H1 (cell line): ENCODE results near the gene TEX264. TPM values are rescaled to one million over a fixed set of nuclear protein-coding genes. Genes with fewer than 3 reads are reported as not detected.

Experiments used
- CTCF ChIA-PET: fragments of 300-600 bp; sonication (Branson Sonifier 250); formaldehyde crosslinking; loops from one replicate; lab custom pipeline; 2021; ENCODE audit not compliant: partially characterized antibody; lab: Charles Lee
- POLR2A ChIA-PET: fragments of 300-600 bp; sonication (Branson Sonifier 250); formaldehyde crosslinking; loops from one replicate; lab custom pipeline; 2021; ENCODE audit warnings: inconsistent platforms; ENCODE audit not compliant: partially characterized antibody; lab: Charles Lee
- DNase-seq, 2 experiments: peaks; one replicate each; pipeline versions ENCODE4 v3.0.0 to v3.0.0-alpha.2; 2010 to 2022; ENCODE audit warnings: low spot score in 2 of 2, low read depth in 1 of 2, mixed read lengths in 1 of 2
- FAIRE-seq: peaks from 2 replicates; lab custom pipeline; 2011; peaks lifted over from hg19 to GRCh38; lab: Jason Lieb, UNC
- H2AFZ ChIP-seq: 2 replicates; pipeline ENCODE4 v1.8.1; 2012; ENCODE audit warnings: low read length, inconsistent platforms
- H2AK5ac ChIP-seq: 2 replicates; pipeline ENCODE4 v1.6.1; 2013; ENCODE audit warnings: low read depth, low read length
- H2BK120ac ChIP-seq: replicated peaks from 2 replicates; pipeline ENCODE3; 2013; ENCODE audit warnings: low read depth, low read length, inconsistent platforms
- H2BK12ac ChIP-seq: 2 replicates; pipeline ENCODE4 v1.6.1; 2013; ENCODE audit warnings: low read depth, low read length
- H2BK15ac ChIP-seq: 2 replicates; pipeline ENCODE4 v1.6.1; 2013; ENCODE audit warnings: low read length
- H2BK20ac ChIP-seq: 2 replicates; pipeline ENCODE4 v1.6.1; 2013; ENCODE audit warnings: low read length
- H2BK5ac ChIP-seq: 2 replicates; pipeline ENCODE4 v1.6.1; 2013; ENCODE audit warnings: low read depth, low read length
- H3K14ac ChIP-seq: 2 replicates; pipeline ENCODE4 v1.6.1; 2013; ENCODE audit warnings: inconsistent platforms; ENCODE audit not compliant: insufficient read length
- H3K18ac ChIP-seq: 2 replicates; pipeline ENCODE4 v1.6.1; 2013; ENCODE audit warnings: low read length; ENCODE audit errors: extremely low read depth
- H3K23ac ChIP-seq: 2 replicates; pipeline ENCODE4 v1.6.1; 2013; ENCODE audit warnings: inconsistent platforms; ENCODE audit not compliant: insufficient read length
- H3K23me2 ChIP-seq: 2 replicates; pipeline ENCODE4 v1.6.1; 2013; ENCODE audit warnings: low read depth, low read length
- H3K27ac ChIP-seq: 2 replicates; pipeline ENCODE4 v1.6.1; 2011; ENCODE audit warnings: low read depth, low read length, inconsistent platforms
- H3K27me3 ChIP-seq, 4 experiments: replicated peaks in 1 of 4; 1 replicate in 1 of 4; 2 replicates in 3 of 4; pipeline versions ENCODE4 v1.6.1 to v1.8.1; 2011 to 2013; ENCODE audit warnings: low read length in 3 of 4, mild to moderate bottlenecking in 3 of 4, inconsistent platforms in 2 of 4, mixed read lengths in 2 of 4, moderate library complexity in 1 of 4; ENCODE audit not compliant: control insufficient read depth in 3 of 4, insufficient read depth in 3 of 4; ENCODE audit errors: extremely low read depth in 1 of 4
- H3K36me3 ChIP-seq, 4 experiments: 2 replicates each; pipeline versions ENCODE4 v1.6.1 to v1.8.1; 2011 to 2013; ENCODE audit warnings: mild to moderate bottlenecking in 4 of 4, low read length in 3 of 4, moderate library complexity in 2 of 4, control low read depth in 1 of 4, inconsistent platforms in 1 of 4; ENCODE audit not compliant: insufficient read depth in 4 of 4, control insufficient read depth in 2 of 4
- H3K4ac ChIP-seq: replicated peaks from 2 replicates; pipeline ENCODE3; 2013; ENCODE audit warnings: low read length, low read depth, mixed read lengths, inconsistent platforms; ENCODE audit not compliant: insufficient read length
- H3K4me1 ChIP-seq, 4 experiments: replicated peaks in 1 of 4; 1 replicate in 1 of 4; 2 replicates in 3 of 4; pipeline versions ENCODE4 v1.6.1 to v1.8.1; 2011 to 2013; ENCODE audit warnings: low read length in 3 of 4, inconsistent platforms in 2 of 4, mixed read lengths in 1 of 4; ENCODE audit not compliant: insufficient read depth in 4 of 4, control insufficient read depth in 3 of 4
- H3K4me2 ChIP-seq, 2 experiments: 2 replicates each; pipeline versions ENCODE4 v1.6.1 to v1.8.1; 2011 to 2013; ENCODE audit warnings: low read depth in 2 of 2, low read length in 2 of 2, control low read depth in 1 of 2, inconsistent platforms in 1 of 2, mild to moderate bottlenecking in 1 of 2; ENCODE audit not compliant: insufficient read depth in 1 of 2
- H3K4me3 ChIP-seq, 4 experiments: fragments of 200-600, 300-600 bp in 1 of 4; sonication (generic), shearing (Covaris generic), sonication (Bioruptor Twin) in 1 of 4; 2 replicates each; pipeline versions ENCODE4 v1.5.1 to v1.8.1; 2011 to 2016; ENCODE audit warnings: low read length in 4 of 4, low read depth in 3 of 4, control low read depth in 2 of 4, inconsistent platforms in 2 of 4, mild to moderate bottlenecking in 2 of 4, mixed read lengths in 1 of 4, moderate library complexity in 1 of 4; ENCODE audit not compliant: insufficient read depth in 2 of 4; ENCODE audit errors: extremely low read depth in 1 of 4
- H3K56ac ChIP-seq: replicated peaks from 2 replicates; pipeline ENCODE3; 2013; ENCODE audit warnings: low read depth, mild to moderate bottlenecking, mixed read lengths, low read length, inconsistent platforms; ENCODE audit not compliant: insufficient read length
- H3K79me1 ChIP-seq: 2 replicates; pipeline ENCODE4 v1.6.1; 2013; ENCODE audit warnings: low read depth, low read length, control low read depth
- H3K79me2 ChIP-seq, 2 experiments: 2 replicates each; pipeline versions ENCODE4 v1.6.1 to v1.8.1; 2012 to 2013; ENCODE audit warnings: low read length in 2 of 2, mild to moderate bottlenecking in 2 of 2, inconsistent platforms in 1 of 2; ENCODE audit not compliant: insufficient read depth in 2 of 2, control insufficient read depth in 1 of 2
- H3K9ac ChIP-seq, 4 experiments: replicated peaks in 1 of 4; 1 replicate in 1 of 4; 2 replicates in 3 of 4; pipeline versions ENCODE4 v1.6.1 to v1.8.1; 2011 to 2013; ENCODE audit warnings: low read depth in 3 of 4, low read length in 3 of 4, control low read depth in 2 of 4, mild to moderate bottlenecking in 2 of 4, moderate library complexity in 2 of 4, inconsistent platforms in 1 of 4; ENCODE audit errors: extremely low read depth in 1 of 4
- H3K9me3 ChIP-seq, 2 experiments: 2 replicates each; pipeline versions ENCODE4 v1.6.1 to v1.8.1; 2012 to 2013; ENCODE audit warnings: mild to moderate bottlenecking in 2 of 2, moderate library complexity in 2 of 2, control low read depth in 1 of 2, inconsistent platforms in 1 of 2, low read depth in 1 of 2, low read length in 1 of 2, mixed read lengths in 1 of 2; ENCODE audit not compliant: insufficient read depth in 2 of 2
- H4K20me1 ChIP-seq, 2 experiments: replicated peaks in 1 of 2; 2 replicates each; pipeline versions ENCODE3 to v1.8.1; 2011 to 2013; ENCODE audit warnings: inconsistent platforms in 2 of 2, low read length in 2 of 2, mild to moderate bottlenecking in 1 of 2; ENCODE audit not compliant: insufficient read depth in 2 of 2, control insufficient read depth in 1 of 2
- H4K5ac ChIP-seq: 2 replicates; pipeline ENCODE4 v1.6.1; 2013; ENCODE audit warnings: low read length, low read depth, mixed read lengths, inconsistent platforms; ENCODE audit not compliant: insufficient read length
- H4K8ac ChIP-seq: 2 replicates; pipeline ENCODE4 v1.8.0; 2013; ENCODE audit warnings: mild to moderate bottlenecking, moderate library complexity, low read length, inconsistent platforms; ENCODE audit not compliant: insufficient read depth; ENCODE audit errors: extremely low read depth
- H4K91ac ChIP-seq: replicated peaks from 2 replicates; pipeline ENCODE3; 2013; ENCODE audit warnings: low read length, mixed read lengths, inconsistent platforms; ENCODE audit not compliant: insufficient read length
- ASH2L ChIP-seq: fragments of 200-600, 300-600 bp; sonication (generic); IDR thresholded peaks from one replicate; pipeline ENCODE4 v1.7.1; 2017; ENCODE audit warnings: low read length
- BACH1 ChIP-seq: IDR thresholded peaks from 2 replicates; pipeline ENCODE4 v1.6.1; 2012; ENCODE audit warnings: low read length, improper control_type of control experiment
- FOSL1 ChIP-seq: IDR thresholded peaks from 2 replicates; pipeline ENCODE4 v1.6.1; 2011; ENCODE audit warnings: mild to moderate bottlenecking, low read depth, low read length, moderate library complexity; ENCODE audit not compliant: insufficient read depth
- HDAC2 ChIP-seq, 2 experiments: fragments of 300-600 bp in 1 of 2; sonication (generic) in 1 of 2; IDR thresholded peaks; 2 replicates each; pipeline ENCODE4 v1.6.1; 2011 to 2012; ENCODE audit warnings: low read depth in 2 of 2, low read length in 2 of 2, mild to moderate bottlenecking in 2 of 2, moderate library complexity in 2 of 2, borderline replicate concordance in 1 of 2, inconsistent platforms in 1 of 2
- POLR2A ChIP-seq, 2 experiments: IDR thresholded peaks; 1 replicate in 1 of 2; 2 replicates in 1 of 2; pipeline ENCODE4 v1.6.1; 2011; ENCODE audit warnings: low read depth in 2 of 2, low read length in 2 of 2, mild to moderate bottlenecking in 2 of 2; ENCODE audit errors: control extremely low read depth in 1 of 2
- RAD21 ChIP-seq, 2 experiments: IDR thresholded peaks in 1 of 2; conservative IDR thresholded peaks in 1 of 2; 2 replicates each; pipeline ENCODE4 v1.6.1; 2011; ENCODE audit warnings: low read depth in 2 of 2, low read length in 2 of 2, improper control_type of control experiment in 1 of 2, inconsistent platforms in 1 of 2, mild to moderate bottlenecking in 1 of 2, moderate library complexity in 1 of 2
- RFX5 ChIP-seq: IDR thresholded peaks from 2 replicates; pipeline ENCODE4 v1.6.1; 2011; ENCODE audit warnings: low read depth, low read length, improper control_type of control experiment, borderline replicate concordance
- TCF12 ChIP-seq: IDR thresholded peaks from 2 replicates; pipeline ENCODE4 v1.6.1; 2011; ENCODE audit warnings: low read depth, mild to moderate bottlenecking, low read length
- ZNF274 ChIP-seq: IDR thresholded peaks from 2 replicates; pipeline ENCODE4 v1.7.0; 2012; ENCODE audit warnings: low read length, borderline replicate concordance; ENCODE audit errors: extremely low read depth
- WGBS, 2 experiments: shearing (Covaris generic) in 1 of 2; methylation state at CpG; one replicate each; pipeline versions ENCODE4 v1.1.6 to v1.1.7; 2013 to 2015; ENCODE audit warnings: low lambda C conversion rate in 2 of 2, mixed read lengths in 2 of 2, inconsistent platforms in 1 of 2, low coverage in 1 of 2, missing lambda C conversion rate in 1 of 2; ENCODE audit not compliant: insufficient replicate concordance in 2 of 2, insufficient coverage in 1 of 2, insufficient read length in 1 of 2; ENCODE audit errors: extremely low coverage in 1 of 2, missing lambda C conversion rate in 1 of 2; 5-methylcytosine and 5-hydroxymethylcytosine counted together
- polyA plus RNA-seq, 7 experiments: library from polyadenylated mRNA; depleted of rRNA in 3 of 7; stranded (reverse) in 5 of 7; unstranded in 2 of 7; fragments of >200 nt in 5 of 7; fragments of 200-250 nt in 2 of 7; gene quantifications; 1 replicate in 5 of 7; 2 replicates in 1 of 7; 4 replicates in 1 of 7; pipeline versions ENCODE4 v1.2.1 to v1.2.3, GENCODE V29; 2011 to 2013; ENCODE audit warnings: missing spikeins in 2 of 7, mixed read lengths in 2 of 7
- total RNA-seq: library from RNA; stranded (reverse); fragmentation: NEBNext Ultra II Directional; extraction: Animal tissue kit (Norgen Biotek cat#: 25700); gene quantifications from 2 replicates; pipeline ENCODE4 v1.2.1, GENCODE V29; 2021

Gene TEX264
- total and polyA plus RNA-seq, 2 of the 8 experiments (the other 6 are each of a cell fraction or from before 2014, with no cell fraction given): 11.2 to 35.6 TPM

DNA sequence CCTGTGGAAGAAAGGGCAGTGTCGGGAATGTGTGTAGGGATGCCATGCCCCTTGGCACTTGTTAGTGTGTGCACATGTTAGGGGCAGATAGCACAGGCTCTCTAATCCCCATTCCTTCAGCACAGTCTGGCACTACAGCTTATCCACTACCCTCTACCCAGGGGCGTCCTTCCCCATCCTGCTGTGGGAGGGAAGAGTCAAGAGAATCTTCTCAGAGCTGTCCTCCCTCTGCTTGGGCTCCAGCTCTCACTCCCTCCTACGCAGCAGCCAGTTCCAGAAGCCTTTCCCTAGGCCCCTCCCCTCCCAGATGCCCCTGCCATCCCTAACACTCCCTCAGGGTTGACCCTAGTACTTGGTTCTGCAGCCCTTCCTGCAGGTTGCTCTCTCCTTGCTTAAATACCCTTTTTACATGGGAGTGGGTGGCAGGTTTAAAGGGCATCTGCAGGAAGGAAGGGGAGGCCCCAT lies 35.0 kb downstream of the TEX264 start:
- Histone ChIP-seq H3K79me2 (no peaks in the 10 kb centered on the region), H3K14ac (no peak overlapping the region), H4K20me1 (peaks cover 4 to 25% of the 10 kb centered on the region in 2 experiments), H4K8ac (no peak overlapping the region), H2BK120ac (no peak overlapping the region), H3K23me2 (peaks cover 11% of the 10 kb centered on the region; the same call in 1 of the 2 replicates), H3K9me3 (no peaks in the 10 kb centered on the region), H2BK15ac (no peak overlapping the region), H2BK5ac (no peak overlapping the region), H3K4me3 (no peak overlapping the region), H3K56ac (no peak overlapping the region), H3K18ac (no peak overlapping the region), H3K4me1 (peaks cover 0 to 34% (median 22%) of the 10 kb centered on the region in 4 experiments; a peak in 6 of 7 replicates), H3K9ac (no peak overlapping the region), H3K4me2 (peak overlapping the region in 1 of 2 experiments; percentile 21; a peak in 1 of 4 replicates), H4K5ac (no peak overlapping the region), H2BK12ac (no peak overlapping the region), H2BK20ac (no peak overlapping the region), H2AFZ (no peak overlapping the region), H3K36me3 (no peaks in the 10 kb centered on the region), H2AK5ac (no peak overlapping the region), H3K27ac (no peak overlapping the region), H3K23ac (no peak overlapping the region), H3K27me3 (peaks cover 13 to 24% (median 23%) of the 10 kb centered on the region in 4 experiments; a peak in 6 of 7 replicates), H4K91ac (no peak overlapping the region), H3K79me1 (no peaks in the 10 kb centered on the region), H3K4ac (no peak overlapping the region)
- 73% methylated on average over 3 of the region's 3 CpGs; no CpG with 5 or more reads in 1 of the 2 experiments for WGBS, 2 experiments
- TF ChIP-seq ZNF274 (no peak), HDAC2 (IDR thresholded peaks at IDR 0.05; ENCODE audit: borderline replicate concordance in 1 of 2, low read depth in 2 of 2, low read length in 2 of 2) (no peak), TCF12 (no peak), ASH2L (no peak), FOSL1 (no peak), POLR2A (IDR thresholded peaks at IDR 0.05; ENCODE audit: control extremely low read depth in 1 of 2, low read depth in 2 of 2, low read length in 2 of 2) (no peak), BACH1 (no peak), RAD21 (IDR thresholded peaks at IDR 0.05 in 1 of 2, conservative IDR thresholded peaks at IDR 0.05 in 1 of 2; ENCODE audit: low read depth in 2 of 2, low read length in 2 of 2) (no peak), RFX5 (no peak)
- ChIA-PET POLR2A (interaction anchor here (0.9 to 1.5 kb wide), 3 partner anchors 36 to 107 kb away, joined by 3 to 5 read pairs (median 3); no protein-coding TSS in a partner anchor), CTCF (interaction anchor here (1.5 to 7.0 kb wide), 5 partner anchors 14 to 36 kb away, joined by 5 to 61 read pairs (median 26); partner anchors contain the start of gene TEX264)
- no peak for DNase-seq
- FAIRE-seq: no peak
